GM18870 (cell line): Measurements from ENCODE around the gene IFITM5.

Experiments
- ATAC-seq: cut with Tn5 transposase; IDR thresholded peaks from one replicate; pipeline ENCODE4 v1.9.1; 2021; ENCODE audit warnings: moderate library complexity; ENCODE audit not compliant: unreplicated experiment

The IFITM5 gene

GRCh38 chr11:285021-285893, 14.1 kb downstream of the IFITM5 start:
- ATAC-seq, result no peak

DNA sequence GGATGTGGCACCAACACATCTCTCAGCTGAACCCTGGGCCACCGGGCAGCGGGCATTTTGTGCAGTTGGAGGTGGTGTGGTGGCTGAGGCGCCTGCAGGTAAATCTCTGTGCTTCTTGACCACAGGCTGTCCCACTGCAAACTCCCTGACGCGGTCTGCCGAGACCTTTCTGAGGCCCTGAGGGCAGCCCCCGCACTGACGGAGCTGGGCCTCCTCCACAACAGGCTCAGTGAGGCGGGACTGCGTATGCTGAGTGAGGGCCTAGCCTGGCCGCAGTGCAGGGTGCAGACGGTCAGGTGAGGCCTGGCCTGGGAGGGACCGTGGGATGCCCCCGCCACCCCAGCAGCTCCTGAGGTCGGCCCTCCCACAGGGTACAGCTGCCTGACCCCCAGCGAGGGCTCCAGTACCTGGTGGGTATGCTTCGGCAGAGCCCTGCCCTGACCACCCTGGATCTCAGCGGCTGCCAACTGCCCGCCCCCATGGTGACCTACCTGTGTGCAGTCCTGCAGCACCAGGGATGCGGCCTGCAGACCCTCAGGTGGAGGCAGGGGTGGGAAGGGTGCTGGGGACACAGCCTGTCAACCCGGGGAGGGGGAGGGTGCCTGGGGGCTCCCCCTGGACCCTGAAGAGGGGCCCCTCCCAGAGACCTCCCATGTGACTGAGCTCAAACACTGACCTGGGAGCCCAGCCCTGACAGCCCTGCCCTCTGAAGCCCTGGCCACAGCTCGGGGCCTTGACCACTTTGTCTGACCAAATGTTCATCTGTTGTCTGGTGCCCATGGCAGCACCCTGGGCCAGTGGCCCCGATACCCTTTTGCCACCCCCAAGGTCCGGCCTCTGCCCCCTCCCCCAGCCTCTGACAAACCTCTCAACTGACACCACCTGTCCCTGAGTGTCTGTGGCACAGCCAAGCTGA, 15.0 kb downstream of the IFITM5 start:
- no peak for ATAC-seq

GRCh38 chr11:283405-284104, 15.8 kb downstream of the IFITM5 start:
- no peak for ATAC-seq

- ATAC-seq, result no peak
Measured at GRCh38 chr11:282630-283360, 16.5 kb downstream of the IFITM5 start.

- no peak for ATAC-seq
Measured at GRCh38 chr11:282171-282570, 17.2 kb downstream of the IFITM5 start.

- no peak for ATAC-seq
Measured at GRCh38 chr11:281486-282161, 17.7 kb downstream of the IFITM5 start.

DNA sequence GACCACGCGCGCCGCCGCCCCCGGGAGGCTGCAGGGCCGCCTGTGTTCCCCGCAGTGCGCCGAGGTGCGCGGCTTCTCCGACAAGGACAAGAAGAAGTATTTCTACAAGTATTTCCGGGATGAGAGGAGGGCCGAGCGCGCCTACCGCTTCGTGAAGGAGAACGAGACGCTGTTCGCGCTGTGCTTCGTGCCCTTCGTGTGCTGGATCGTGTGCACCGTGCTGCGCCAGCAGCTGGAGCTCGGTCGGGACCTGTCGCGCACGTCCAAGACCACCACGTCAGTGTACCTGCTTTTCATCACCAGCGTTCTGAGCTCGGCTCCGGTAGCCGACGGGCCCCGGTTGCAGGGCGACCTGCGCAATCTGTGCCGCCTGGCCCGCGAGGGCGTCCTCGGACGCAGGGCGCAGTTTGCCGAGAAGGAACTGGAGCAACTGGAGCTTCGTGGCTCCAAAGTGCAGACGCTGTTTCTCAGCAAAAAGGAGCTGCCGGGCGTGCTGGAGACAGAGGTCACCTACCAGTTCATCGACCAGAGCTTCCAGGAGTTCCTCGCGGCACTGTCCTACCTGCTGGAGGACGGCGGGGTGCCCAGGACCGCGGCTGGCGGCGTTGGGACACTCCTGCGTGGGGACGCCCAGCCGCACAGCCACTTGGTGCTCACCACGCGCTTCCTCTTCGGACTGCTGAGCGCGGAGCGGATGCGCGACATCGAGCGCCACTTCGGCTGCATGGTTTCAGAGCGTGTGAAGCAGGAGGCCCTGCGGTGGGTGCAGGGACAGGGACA, 18.4 kb downstream of the IFITM5 start:
- ATAC-seq, result no peak

DNA sequence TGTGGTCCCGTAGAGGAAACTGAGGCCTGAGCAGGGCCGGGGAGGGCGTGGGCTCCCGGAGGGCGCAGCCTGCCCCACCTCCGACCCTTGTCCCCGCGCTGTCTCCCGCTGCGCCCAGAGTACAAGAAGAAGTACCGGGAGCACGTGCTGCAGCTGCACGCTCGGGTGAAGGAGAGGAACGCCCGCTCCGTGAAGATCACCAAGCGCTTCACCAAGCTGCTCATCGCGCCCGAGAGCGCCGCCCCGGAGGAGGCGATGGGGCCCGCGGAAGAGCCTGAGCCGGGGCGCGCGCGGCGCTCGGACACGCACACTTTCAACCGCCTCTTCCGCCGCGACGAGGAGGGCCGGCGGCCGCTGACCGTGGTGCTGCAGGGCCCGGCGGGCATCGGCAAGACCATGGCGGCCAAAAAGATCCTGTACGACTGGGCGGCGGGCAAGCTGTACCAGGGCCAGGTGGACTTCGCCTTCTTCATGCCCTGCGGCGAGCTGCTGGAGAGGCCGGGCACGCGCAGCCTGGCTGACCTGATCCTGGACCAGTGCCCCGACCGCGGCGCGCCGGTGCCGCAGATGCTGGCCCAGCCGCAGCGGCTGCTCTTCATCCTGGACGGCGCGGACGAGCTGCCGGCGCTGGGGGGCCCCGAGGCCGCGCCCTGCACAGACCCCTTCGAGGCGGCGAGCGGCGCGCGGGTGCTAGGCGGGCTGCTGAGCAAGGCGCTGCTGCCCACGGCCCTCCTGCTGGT, 19.2 kb downstream of the IFITM5 start:
- ATAC-seq, result no peak

- ATAC-seq, result no peak
Measured at GRCh38 chr11:279040-279965, 20.0 kb downstream of the IFITM5 start.

DNA sequence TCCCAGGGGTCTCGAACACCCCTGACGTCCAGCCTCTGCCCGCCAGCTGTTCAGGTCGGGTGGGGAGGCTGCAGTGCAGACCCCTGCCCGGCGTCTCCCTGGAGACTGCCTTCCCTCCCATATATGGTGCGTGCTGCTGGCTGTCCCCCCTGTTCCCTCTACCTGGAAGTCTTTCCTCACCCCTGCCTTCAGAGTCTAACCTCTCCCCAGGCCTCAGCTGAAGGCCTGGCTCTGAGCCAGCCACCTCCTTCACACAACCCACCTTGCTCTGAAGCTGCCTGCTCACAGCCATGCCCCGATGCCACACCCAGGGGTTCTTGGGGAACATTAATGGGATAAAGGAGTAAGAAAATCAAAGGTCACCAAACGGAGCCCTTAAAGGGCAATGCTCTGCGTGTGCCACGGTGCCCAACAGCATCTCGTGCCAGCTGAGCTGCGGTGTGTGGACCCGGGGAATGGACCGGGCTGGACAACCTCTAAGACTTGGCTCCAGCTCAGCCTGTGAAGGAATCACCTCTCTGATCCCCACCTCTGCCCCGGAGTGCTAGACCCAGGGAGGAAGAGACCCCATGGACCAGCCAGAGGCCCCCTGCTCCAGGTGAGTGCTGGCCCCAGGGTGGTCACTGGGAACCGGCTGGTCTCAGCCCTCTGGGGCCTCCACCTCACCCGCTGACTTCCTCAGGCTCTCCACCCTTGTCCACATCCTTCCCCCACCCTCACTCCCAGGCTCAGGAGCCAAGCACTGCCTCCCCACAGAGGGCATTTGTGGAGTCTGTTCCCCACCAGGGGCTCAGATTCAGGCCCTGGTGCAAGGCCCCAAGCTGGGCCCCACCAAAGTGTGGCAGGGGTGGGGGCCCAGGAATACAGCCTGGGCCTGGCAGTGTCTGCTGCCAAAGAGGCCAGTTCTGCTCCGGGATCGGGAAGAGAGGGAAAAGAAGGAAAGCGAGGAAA, 21.1 kb downstream of the IFITM5 start, which contains the start of gene NLRP6:
Gene NLRP6, plus strand, starts transcription at position 407 of the 951 bp plus-strand sequence. Its CDS starts 163 bp downstream, at position 570.
- ATAC-seq, result no peak

GRCh38 chr11:276219-276618, 23.1 kb downstream of the IFITM5 start:
- ATAC-seq, result no peak

DNA sequence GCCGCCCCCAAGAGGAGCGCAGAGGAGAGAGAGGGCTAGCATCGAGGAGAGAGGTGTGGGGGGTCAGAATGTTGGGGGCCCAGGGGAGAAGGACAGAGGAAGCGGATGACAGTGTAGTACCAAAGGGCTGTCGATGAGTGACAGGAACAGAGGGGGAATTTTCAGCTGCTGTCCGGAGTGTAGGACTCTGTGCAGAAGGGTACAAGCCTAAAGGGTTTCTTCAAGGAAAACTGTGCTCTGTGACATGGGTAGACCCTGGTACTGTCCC, 26.5 kb downstream of the IFITM5 start:
- ATAC-seq, result no peak

DNA sequence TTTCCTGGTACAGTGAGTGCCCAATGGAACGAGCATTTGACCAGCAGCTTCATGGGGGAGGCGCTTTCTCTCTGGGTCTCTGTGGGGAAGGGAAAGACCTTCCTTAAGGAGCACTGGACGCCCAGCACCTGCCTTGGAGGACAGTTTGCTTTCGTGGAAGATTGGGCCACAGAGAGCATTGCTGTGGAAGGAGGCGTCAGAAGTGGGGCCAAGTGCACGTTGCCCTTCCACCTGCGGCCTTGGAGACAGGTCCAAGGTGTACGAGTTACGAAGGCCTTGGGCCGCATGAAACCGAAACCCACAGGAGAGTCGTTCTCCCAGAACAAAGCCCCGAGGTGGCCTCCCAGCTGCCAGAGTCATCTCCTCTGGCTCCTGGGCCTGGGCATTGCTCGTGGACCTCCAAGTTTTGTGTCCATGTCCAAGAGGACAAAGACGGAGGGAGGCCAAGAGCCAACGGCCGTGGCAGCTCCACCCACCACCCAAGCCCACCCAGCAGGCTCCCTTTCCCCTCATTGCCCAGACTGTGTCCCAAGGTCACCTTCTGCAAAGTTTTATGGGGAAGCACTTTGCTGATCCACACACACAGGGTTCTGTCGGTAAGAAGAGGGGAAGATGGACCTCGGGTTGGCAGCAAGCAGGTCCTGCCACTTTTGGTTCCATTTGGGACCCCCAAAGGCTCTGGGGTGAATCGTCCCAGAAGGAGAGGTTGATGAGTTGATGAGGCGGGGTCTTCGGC, 27.0 kb downstream of the IFITM5 start:
- no peak for ATAC-seq

GRCh38 chr11:271319-271715, 28.0 kb downstream of the IFITM5 start:
- ATAC-seq, result no peak

DNA sequence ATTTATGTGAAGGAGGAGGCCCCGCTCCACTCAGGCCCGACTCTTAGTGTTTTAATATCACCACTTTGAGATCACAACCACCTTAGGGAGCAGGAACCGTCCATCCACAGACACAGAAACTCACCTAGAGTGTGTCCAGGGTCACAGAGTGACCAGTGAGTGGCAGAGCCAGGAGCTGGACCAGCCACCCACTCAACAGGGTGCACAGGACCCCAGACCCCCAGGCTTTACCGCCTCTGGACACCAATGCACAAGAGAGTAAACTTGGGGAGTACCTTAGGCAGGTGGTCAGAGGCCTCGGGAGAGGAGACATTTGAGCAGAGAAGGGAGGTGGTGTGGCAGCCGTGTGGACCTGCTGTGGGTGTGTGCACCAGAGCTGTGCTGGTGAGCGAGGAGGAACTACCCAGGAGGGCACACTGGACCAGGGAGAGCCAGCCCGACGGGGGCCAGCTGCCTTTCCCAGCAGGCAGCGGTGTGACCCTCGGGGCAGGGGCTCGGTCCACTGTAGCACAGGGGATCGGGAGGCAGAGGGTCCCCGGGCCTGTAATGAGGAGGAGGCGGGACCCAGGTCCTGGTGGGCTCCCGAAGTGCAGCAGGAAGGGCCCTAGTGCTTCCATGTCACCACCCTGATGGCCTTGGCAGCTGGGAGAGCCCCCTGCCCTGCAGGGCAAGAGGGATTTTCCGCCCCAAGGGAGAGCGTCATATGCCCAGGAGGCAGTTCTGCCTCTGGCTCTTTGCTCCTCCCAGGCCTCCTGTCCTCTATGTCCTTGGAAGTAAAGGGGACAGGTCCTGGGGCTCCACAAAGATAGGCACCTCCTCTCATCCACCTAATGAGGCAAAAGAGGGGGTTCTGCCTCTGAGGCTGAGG, 28.6 kb downstream of the IFITM5 start:
- no peak for ATAC-seq
